OCI-LY1 (cell line): ENCODE data around the gene PPP2R2C.

Source experiments
- CTCF ChIP-seq: fragments of 200-600 bp; sonication (generic), shearing (Covaris generic); IDR thresholded peaks from 2 replicates; pipeline ENCODE4 v1.5.1; 2017; ENCODE audit warnings: mild to moderate bottlenecking, antibody characterized with exemption, low read length, moderate library complexity, mixed read lengths
- EZH2 ChIP-seq: fragments of 200-600 bp; sonication (generic), shearing (Covaris generic); IDR thresholded peaks from 2 replicates; pipeline ENCODE4 v1.8.0; 2017; ENCODE audit warnings: borderline replicate concordance, mixed run types, mild to moderate bottlenecking, antibody characterized with exemption, low read length, moderate library complexity, mixed read lengths

GRCh38 chr4:6440506-6441201 is 31.8 kb downstream of the PPP2R2C start:
- TF ChIP-seq CTCF, result no peak
- no peak for TF ChIP-seq EZH2
